B cell (primary cell): ENCODE results near the gene SMAD2. TPM values are rescaled to one million over a fixed set of nuclear protein-coding genes. Genes with fewer than 3 reads are reported as not detected.

Source experiments
- ATAC-seq: fragments of 200-7000 bp; cut with Tn5 transposase; one replicate; pipeline ENCODE4 v1.10.0; 2021; ENCODE audit warnings: low read depth, mild to moderate bottlenecking, moderate number of reproducible peaks, moderate library complexity
- CTCF ChIA-PET: fragments of 350-600 bp; sonication (Branson Sonifier 250); formaldehyde crosslinking; loops from one replicate; lab custom pipeline; 2021; ENCODE audit warnings: antibody characterized with exemption, inconsistent platforms; lab: Charles Lee
- POLR2A ChIA-PET: fragments of 350-600 bp; sonication (Branson Sonifier 250); formaldehyde crosslinking; loops from one replicate; lab custom pipeline; 2021; ENCODE audit warnings: antibody characterized with exemption; lab: Charles Lee
- DNase-seq: peaks from one replicate; pipeline ENCODE4 v3.0.0; 2013
- H2AFZ ChIP-seq: 2 replicates; pipeline ENCODE4 v1.6.1; 2012; ENCODE audit warnings: mild to moderate bottlenecking, low read depth, low read length; ENCODE audit not compliant: insufficient read depth, poor library complexity, severe bottlenecking
- H3K27ac ChIP-seq, 2 donors: 1 replicate in 1 of 2; 2 replicates in 1 of 2; pipeline ENCODE4 v1.5.1; 2012 to 2013; ENCODE audit warnings: low read length in 2 of 2, mild to moderate bottlenecking in 2 of 2, moderate library complexity in 1 of 2
- H3K27me3 ChIP-seq, 4 experiments: fragments of 200-600 bp in 1 of 4; sonication (generic) in 1 of 4; replicated peaks in 1 of 4; 1 replicate in 2 of 4; 2 replicates in 2 of 4; pipeline versions ENCODE4 v1.6.1 to v1.7.0; 2013 to 2016; ENCODE audit warnings: low read length in 3 of 4, mild to moderate bottlenecking in 2 of 4, mixed read lengths in 1 of 4, moderate library complexity in 1 of 4; ENCODE audit not compliant: insufficient read depth in 4 of 4, control insufficient read depth in 3 of 4; ENCODE audit errors: control extremely low read depth in 1 of 4
- H3K36me3 ChIP-seq, 2 experiments: replicated peaks in 1 of 2; 1 replicate in 1 of 2; 2 replicates in 1 of 2; pipeline versions ENCODE4 v1.6.1 to v1.7.1; 2013; ENCODE audit warnings: low read length in 1 of 2; ENCODE audit not compliant: insufficient read depth in 2 of 2, control insufficient read depth in 1 of 2; ENCODE audit errors: control extremely low read depth in 1 of 2, extremely low read depth in 1 of 2
- H3K4me1 ChIP-seq, 2 donors: fragments of 200-600 bp in 1 of 2; sonication (generic) in 1 of 2; 1 replicate in 1 of 2; 2 replicates in 1 of 2; pipeline versions ENCODE4 v1.5.1 to v1.6.1; 2013 to 2017; ENCODE audit warnings: low read length in 2 of 2; ENCODE audit not compliant: control insufficient read depth in 2 of 2, insufficient read depth in 2 of 2
- H3K4me2 ChIP-seq: replicated peaks from 2 replicates; pipeline ENCODE3; 2012; ENCODE audit warnings: mild to moderate bottlenecking, low read depth, low read length; ENCODE audit not compliant: poor library complexity, severe bottlenecking
- H3K4me3 ChIP-seq, 5 experiments: fragments of 200-600 bp in 1 of 5; sonication (generic) in 1 of 5; 1 replicate in 3 of 5; 2 replicates in 2 of 5; pipeline versions ENCODE4 v1.5.1 to v1.7.0; 2011 to 2016; ENCODE audit warnings: low read length in 4 of 5, mild to moderate bottlenecking in 4 of 5, low read depth in 2 of 5, control low read depth in 1 of 5, moderate library complexity in 1 of 5; ENCODE audit not compliant: insufficient read depth in 1 of 5; ENCODE audit errors: control extremely low read depth in 1 of 5, extremely low read depth in 1 of 5
- H3K79me2 ChIP-seq: fragments of 200-600 bp; sonication (generic); one replicate; pipeline ENCODE4 v1.6.0; 2016; ENCODE audit warnings: low read length; ENCODE audit not compliant: control insufficient read depth, insufficient read depth
- H3K9ac ChIP-seq: fragments of 200-600 bp; sonication (generic); 2 replicates; pipeline ENCODE4 v1.6.1; 2017; ENCODE audit warnings: mild to moderate bottlenecking, low read length, moderate library complexity
- H3K9me3 ChIP-seq, 3 donors: one replicate each; pipeline versions ENCODE4 v1.6.1 to v1.7.1; 2013; ENCODE audit warnings: low read length in 2 of 3; ENCODE audit not compliant: control insufficient read depth in 2 of 3, insufficient read depth in 1 of 3; ENCODE audit errors: control extremely low read depth in 1 of 3
- H4K20me1 ChIP-seq: 2 replicates; pipeline ENCODE4 v1.6.0; 2012; ENCODE audit warnings: mild to moderate bottlenecking, low read length; ENCODE audit not compliant: insufficient read depth, control insufficient read depth, poor library complexity, severe bottlenecking
- H3K27ac Mint-ChIP-seq: one replicate; pipeline ENCODE4 v1.8.0; 2021; ENCODE audit warnings: mixed read lengths
- H3K27me3 Mint-ChIP-seq: one replicate; pipeline ENCODE4 v1.8.0; 2021; ENCODE audit warnings: mixed read lengths
- H3K4me1 Mint-ChIP-seq: one replicate; pipeline ENCODE4 v1.8.0; 2021; ENCODE audit warnings: mixed read lengths
- H3K4me3 Mint-ChIP-seq: one replicate; pipeline ENCODE4 v1.8.0; 2021; ENCODE audit warnings: mixed read lengths
- H3K9me3 Mint-ChIP-seq: one replicate; pipeline ENCODE4 v1.8.0; 2022; ENCODE audit warnings: mixed read lengths; ENCODE audit not compliant: insufficient read depth
- EZH2 ChIP-seq: IDR thresholded peaks from 2 replicates; pipeline ENCODE4 v1.6.1; 2012; ENCODE audit warnings: borderline replicate concordance, low read depth, mild to moderate bottlenecking, moderate library complexity, low read length; ENCODE audit not compliant: insufficient read depth, poor library complexity, severe bottlenecking
- WGBS: methylation state at CpG from one replicate; pipeline ENCODE4 v1.1.5; 2013; ENCODE audit warnings: missing lambda C conversion rate; ENCODE audit not compliant: insufficient coverage; 5-methylcytosine and 5-hydroxymethylcytosine counted together
- intact Hi-C: fragments of 100-400 bp; cut with micrococcal nuclease; formaldehyde crosslinking; loops from one replicate; pipeline ENCODE4 v1.10.0; 2022
- polyA plus RNA-seq: library from polyadenylated mRNA; depleted of rRNA; stranded (reverse); fragments of >200 nt; gene quantifications from 2 replicates; pipeline ENCODE4 v1.2.3, GENCODE V29; 2012
- total RNA-seq, 2 donors: library from RNA; stranded (reverse); fragments of 120-200 nt in 1 of 2; gene quantifications; 1 replicate in 1 of 2; 2 replicates in 1 of 2; pipeline versions ENCODE4 v1.2.3 to v1.2.4, GENCODE V29; 2013 to 2022
- TF ChIP-seq, protein P1 (sequence below): fragments of 200-600 bp; IDR thresholded peaks from one replicate; pipeline ENCODE4 v1.8.0; 2022; ENCODE audit warnings: antibody characterized with exemption, mild to moderate bottlenecking

SMAD2 gene
- total and polyA plus RNA-seq, 2 donors (not counting 1 experiment from before 2014, with no cell fraction given): 23.4 to 139 TPM

GRCh38 chr18:47926101-47926850 lies 4.2 kb downstream of the SMAD2 start:
- POLR2A ChIA-PET: no interaction called here
- no peak overlapping the region for H3K27ac Mint-ChIP-seq

DNA sequence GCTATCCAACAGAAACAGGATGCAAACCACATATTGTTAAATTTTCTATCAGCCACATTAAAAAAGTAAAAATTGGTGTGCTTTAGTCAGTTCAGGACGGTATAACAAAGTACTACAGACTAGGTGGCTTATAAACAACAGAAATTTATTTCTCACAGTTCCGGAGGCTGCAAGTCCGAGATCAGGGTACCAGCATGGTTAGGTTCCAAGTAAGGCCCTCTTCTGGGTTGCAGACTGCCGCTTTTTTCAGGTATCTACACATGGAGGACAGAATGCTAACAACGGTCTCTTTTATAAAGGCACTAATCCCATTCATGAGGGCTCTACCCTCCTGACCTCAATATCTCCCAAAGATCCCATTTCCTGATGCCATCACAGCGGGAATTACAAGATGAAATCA lies 10.5 kb downstream of the SMAD2 start:
- Histone ChIP-seq H4K20me1 (peaks cover 97% of the 10 kb centered on the region), H3K4me3 (no peak overlapping the region), H2AFZ (no peak overlapping the region), H3K9me3 (no peaks in the 10 kb centered on the region), H3K9ac (no peak overlapping the region), H3K4me2 (no peak overlapping the region), H3K79me2 (peaks cover 93% of the 10 kb centered on the region), H3K4me1 (no peaks in the 10 kb centered on the region), H3K27me3 (no peaks in the 10 kb centered on the region), H3K36me3 (peaks cover 3% of the 10 kb centered on the region in 2 experiments), H3K27ac (no peak overlapping the region)
- H3K4me3 Mint-ChIP-seq: no peak overlapping the region
- ChIA-PET CTCF (no interaction called here), POLR2A (no interaction called here)
- no peak for ATAC-seq
- TF ChIP-seq EZH2: no peak
- TF ChIP-seq, protein P1, sequence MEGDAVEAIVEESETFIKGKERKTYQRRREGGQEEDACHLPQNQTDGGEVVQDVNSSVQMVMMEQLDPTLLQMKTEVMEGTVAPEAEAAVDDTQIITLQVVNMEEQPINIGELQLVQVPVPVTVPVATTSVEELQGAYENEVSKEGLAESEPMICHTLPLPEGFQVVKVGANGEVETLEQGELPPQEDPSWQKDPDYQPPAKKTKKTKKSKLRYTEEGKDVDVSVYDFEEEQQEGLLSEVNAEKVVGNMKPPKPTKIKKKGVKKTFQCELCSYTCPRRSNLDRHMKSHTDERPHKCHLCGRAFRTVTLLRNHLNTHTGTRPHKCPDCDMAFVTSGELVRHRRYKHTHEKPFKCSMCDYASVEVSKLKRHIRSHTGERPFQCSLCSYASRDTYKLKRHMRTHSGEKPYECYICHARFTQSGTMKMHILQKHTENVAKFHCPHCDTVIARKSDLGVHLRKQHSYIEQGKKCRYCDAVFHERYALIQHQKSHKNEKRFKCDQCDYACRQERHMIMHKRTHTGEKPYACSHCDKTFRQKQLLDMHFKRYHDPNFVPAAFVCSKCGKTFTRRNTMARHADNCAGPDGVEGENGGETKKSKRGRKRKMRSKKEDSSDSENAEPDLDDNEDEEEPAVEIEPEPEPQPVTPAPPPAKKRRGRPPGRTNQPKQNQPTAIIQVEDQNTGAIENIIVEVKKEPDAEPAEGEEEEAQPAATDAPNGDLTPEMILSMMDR: no peak
- WGBS: 100% methylated on average over 3 of the region's 6 CpGs
- H3K4me1 Mint-ChIP-seq: peaks cover 17% of the 10 kb centered on the region
- H3K27ac Mint-ChIP-seq: no peak overlapping the region
- no peaks in the 10 kb centered on the region for H3K9me3 Mint-ChIP-seq
- DNase-seq: no peak
- intact Hi-C loops: loop anchor here (10.0 kb wide), 1 partner anchor 55 kb away; no protein-coding TSS in a partner anchor
- H3K27me3 Mint-ChIP-seq: no peaks in the 10 kb centered on the region

More at GRCh38 chr18:47926101-47926850, 4.2 kb downstream of the SMAD2 start:
- Mint-ChIP-seq H3K4me3 (no peak overlapping the region), H3K27me3 (no peaks in the 10 kb centered on the region), H3K4me1 (peaks cover 49% of the 10 kb centered on the region), H3K9me3 (no peaks in the 10 kb centered on the region)
- Histone ChIP-seq H3K9ac (no peak overlapping the region), H3K79me2 (peaks cover 88% of the 10 kb centered on the region), H3K4me1 (peaks cover 11 to 17% of the 10 kb centered on the region in 2 donors), H2AFZ (no peak overlapping the region), H3K27me3 (no peaks in the 10 kb centered on the region), H4K20me1 (peaks cover 84% of the 10 kb centered on the region), H3K9me3 (peaks cover 0 to under 1% (median 0%) of the 10 kb centered on the region in 3 donors), H3K4me2 (no peak overlapping the region), H3K27ac (no peak overlapping the region), H3K4me3 (no peak overlapping the region), H3K36me3 (no peaks in the 10 kb centered on the region)
- intact Hi-C loops: no loop called here
- CTCF ChIA-PET: interaction anchor here (0.7 kb wide), 1 partner anchor 94 kb away, joined by 3 read pairs; no protein-coding TSS in a partner anchor
- ATAC-seq (no peak), DNase-seq (no peak)
- WGBS: 90% methylated on average over 2 of the region's 2 CpGs
- no peak for TF ChIP-seq EZH2
- TF ChIP-seq, protein P1: no peak
